IPS-15b (cell line): ENCODE measurements around the gene C5orf47.
"Not testable (repeated sequence)": the region's sequence is repeated elsewhere in the genome, so short reads cannot be mapped to it uniquely, and the experiment has no call there.

ENCODE experiments used
- H3K27me3 ChIP-seq: one replicate; pipeline ENCODE4 v1.6.1; 2013; ENCODE audit warnings: low read length; ENCODE audit not compliant: control insufficient read depth, insufficient read depth
- H3K36me3 ChIP-seq: one replicate; pipeline ENCODE4 v1.6.1; 2013; ENCODE audit warnings: low read length; ENCODE audit not compliant: control insufficient read depth, insufficient read depth
- H3K4me1 ChIP-seq: one replicate; pipeline ENCODE4 v1.6.1; 2013; ENCODE audit warnings: mild to moderate bottlenecking, low read length; ENCODE audit not compliant: control insufficient read depth, insufficient read depth
- H3K4me3 ChIP-seq: one replicate; pipeline ENCODE4 v1.5.1; 2013; ENCODE audit warnings: low read depth, low read length
- H3K9ac ChIP-seq: one replicate; pipeline ENCODE4 v1.6.1; 2013; ENCODE audit warnings: low read depth, mild to moderate bottlenecking, low read length
- H3K9me3 ChIP-seq: one replicate; pipeline ENCODE4 v1.6.1; 2013; ENCODE audit warnings: mild to moderate bottlenecking, low read length; ENCODE audit not compliant: control insufficient read depth, insufficient read depth

The C5orf47 gene

DNA sequence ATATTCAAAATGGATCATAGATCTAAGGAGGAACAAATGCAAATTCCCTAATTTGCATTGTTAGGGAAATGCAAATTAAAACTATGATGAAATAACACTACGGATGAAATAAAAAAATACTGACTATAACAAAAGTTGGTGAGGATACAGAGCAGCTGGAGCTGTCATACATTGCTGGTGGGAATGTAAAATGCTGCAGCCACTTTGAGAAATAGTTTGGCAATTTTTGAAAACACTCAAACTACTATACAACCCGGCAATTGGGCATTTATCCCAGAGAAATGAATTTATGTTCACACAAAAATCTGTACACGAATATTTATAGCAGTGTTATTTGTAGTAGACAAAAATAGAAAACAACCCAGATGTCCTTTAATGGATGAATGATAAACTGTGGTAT is 22.5 kb downstream of the C5orf47 start:
- Histone ChIP-seq H3K4me3 (no peak overlapping the region), H3K36me3 (no peaks in the 10 kb centered on the region), H3K27me3 (no peaks in the 10 kb centered on the region), H3K9ac (no peak overlapping the region), H3K4me1 (no peaks in the 10 kb centered on the region), H3K9me3 (no peaks in the 10 kb centered on the region)

DNA sequence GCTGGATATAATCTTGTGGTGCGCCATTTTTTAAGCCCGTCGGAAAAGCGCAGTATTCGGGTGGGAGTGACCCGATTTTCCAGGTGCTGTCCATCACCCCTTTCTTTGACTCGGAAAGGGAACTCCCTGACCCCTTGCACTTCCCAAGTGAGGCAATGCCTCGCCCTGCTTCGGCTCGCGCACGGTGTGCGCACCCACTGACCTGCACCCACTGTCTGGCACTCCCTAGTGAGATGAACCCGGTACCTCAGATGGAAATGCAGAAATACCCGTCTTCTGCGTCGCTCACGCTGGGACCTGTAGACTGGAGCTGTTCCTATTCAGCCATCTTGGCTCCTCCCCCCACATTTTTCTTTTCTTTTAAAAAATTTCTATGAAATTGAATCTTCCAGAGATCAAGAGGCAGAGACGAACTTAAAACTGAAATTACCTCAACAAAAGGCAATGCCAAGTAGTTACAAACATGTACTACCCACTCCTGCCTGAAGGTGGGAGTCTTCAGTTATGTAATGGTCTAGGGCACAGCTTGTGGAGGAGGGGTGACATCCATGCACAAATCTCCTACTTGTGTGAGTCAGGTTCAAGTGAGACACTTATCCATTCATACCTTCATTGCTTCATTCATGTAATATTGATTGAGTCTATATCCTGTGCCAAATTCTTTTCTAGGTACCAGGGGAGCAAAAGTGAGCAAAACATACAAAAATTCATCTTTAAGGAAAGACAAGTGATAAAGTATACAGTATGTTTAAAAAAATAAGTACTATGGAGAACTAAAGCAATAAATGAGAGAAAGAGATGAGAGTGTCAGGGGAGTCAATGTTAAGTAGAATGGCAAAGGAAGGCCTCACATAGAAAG is 31.3 kb downstream of the C5orf47 start:
- not testable (repeated sequence) for H3K4me1 ChIP-seq, H3K27me3 ChIP-seq, H3K9ac ChIP-seq, H3K9me3 ChIP-seq, H3K36me3 ChIP-seq
- H3K4me3 ChIP-seq: peak overlapping the region; percentile 47

DNA sequence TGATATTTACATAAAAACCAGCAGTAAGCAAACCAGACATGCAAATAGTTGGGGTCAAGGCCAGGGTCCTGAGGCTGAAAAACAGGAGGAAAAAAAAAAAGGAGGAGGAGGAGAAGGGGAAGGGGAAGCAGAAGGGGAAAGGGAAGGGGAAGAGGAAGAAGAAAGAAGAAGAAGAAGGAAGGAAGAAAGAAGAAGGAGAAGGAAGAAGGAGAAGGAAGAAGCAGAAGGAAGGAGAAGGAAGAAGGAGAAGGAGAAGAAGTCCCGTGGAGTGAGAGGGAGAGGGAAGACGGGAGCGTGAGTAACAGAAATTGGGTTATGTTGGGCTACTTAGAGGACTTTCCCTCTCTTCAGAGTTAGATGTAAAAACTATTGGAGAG is 31.9 kb downstream of the C5orf47 start:
- Histone ChIP-seq H3K4me3 (no peak overlapping the region), H3K9ac (no peak overlapping the region), H3K9me3 (no peaks in the 10 kb centered on the region)

DNA sequence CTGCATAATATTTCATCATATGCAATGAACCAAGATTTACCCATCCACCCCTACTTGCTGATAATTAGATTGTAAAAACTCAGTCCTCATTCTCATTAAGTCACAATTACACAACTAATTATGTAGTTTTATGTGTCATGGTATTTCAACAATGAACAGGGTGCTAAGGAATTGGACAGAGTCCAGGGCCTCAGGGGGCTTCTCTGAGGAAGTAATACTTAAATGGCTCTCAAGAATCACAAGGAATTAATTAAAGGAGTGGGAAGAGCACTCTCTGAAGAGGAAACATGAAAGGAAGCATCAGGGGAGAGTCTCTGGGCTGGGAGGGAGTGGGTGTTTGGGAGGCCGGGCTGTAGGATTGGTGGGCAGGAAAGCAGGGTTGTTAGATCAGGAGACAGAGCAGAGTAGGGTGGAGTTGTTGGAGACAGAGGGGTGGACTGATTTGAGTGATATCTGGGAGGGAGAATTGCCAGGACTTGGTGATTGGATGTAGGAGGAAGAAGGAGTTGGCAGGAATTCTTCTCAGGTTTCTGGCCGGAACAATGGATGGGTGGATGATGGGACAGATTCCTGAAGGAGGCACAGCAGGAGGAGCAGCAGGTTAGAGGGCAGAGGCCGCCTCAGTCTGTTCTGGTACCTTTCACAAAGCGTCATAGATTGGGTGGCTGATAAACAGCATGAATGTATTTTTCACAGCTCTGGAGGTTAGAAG is 33.6 kb downstream of the C5orf47 start:
- H3K27me3 ChIP-seq: no peaks in the 10 kb centered on the region
- H3K4me1 ChIP-seq: no peaks in the 10 kb centered on the region
- no peak overlapping the region for H3K4me3 ChIP-seq
- H3K36me3 ChIP-seq: no peaks in the 10 kb centered on the region
- no peak overlapping the region for H3K9ac ChIP-seq
- no peaks in the 10 kb centered on the region for H3K9me3 ChIP-seq

More for the DNA sequence above, 31.9 kb downstream of the C5orf47 start:
- Histone ChIP-seq H3K4me1 (no peaks in the 10 kb centered on the region), H3K27me3 (no peaks in the 10 kb centered on the region), H3K36me3 (no peaks in the 10 kb centered on the region)

DNA sequence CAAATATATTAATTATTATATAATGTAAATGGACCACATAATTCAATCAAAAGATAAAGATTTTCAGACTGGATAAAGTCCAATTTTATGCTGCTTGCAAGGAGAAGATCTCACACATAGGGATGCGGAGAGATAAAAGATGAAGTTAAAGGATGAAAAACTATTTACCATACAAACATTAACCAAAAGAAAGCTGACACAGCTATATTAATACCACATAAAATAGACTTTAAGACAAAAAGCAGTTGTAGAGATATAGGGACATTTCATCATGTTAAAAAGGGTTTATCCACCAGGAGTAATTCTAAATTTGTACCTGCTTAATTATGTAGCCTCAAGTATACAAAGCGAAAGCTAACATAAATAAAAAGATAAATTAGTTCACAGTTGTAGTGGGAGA is 41.3 kb downstream of the C5orf47 start:
- Histone ChIP-seq H3K9ac (no peak overlapping the region), H3K9me3 (no peaks in the 10 kb centered on the region), H3K27me3 (no peaks in the 10 kb centered on the region), H3K4me1 (no peaks in the 10 kb centered on the region), H3K36me3 (no peaks in the 10 kb centered on the region), H3K4me3 (no peak overlapping the region)

DNA sequence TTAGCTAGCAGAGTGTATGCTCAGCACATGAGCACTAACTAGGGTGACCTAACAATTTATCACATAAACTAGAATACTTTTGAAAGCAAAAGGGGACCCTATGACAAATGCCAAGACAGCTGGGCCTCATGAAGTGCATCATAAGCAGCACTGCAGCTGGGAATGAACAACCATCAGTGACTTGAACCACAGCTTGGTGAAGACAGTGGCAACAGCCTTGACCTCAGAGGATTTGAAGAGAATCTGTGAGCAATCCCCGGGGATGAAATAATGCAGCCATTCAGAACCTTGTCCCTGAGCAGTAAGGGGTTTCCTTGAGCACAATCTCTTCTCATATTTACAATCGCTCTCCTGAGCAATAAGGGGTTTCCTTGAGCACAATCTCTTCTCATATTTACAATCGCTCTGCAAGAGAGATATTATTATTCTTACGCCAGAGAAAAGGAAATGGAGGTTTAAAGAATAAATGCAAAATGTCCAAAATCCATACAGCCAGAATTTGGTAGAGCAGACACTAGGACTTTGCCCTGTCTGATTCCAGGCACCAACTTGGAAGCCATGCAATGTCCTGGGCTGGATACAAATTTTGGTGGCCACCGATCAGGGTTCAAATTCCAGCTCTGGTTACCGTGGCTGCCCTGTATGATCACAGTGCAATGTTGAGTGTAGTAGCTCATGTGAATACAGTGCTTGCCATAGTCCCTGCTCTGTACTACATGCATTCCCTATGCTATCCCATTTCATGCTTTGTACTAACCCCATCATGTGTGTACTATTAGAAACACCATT is 55.7 kb downstream of the C5orf47 start:
- H3K9ac ChIP-seq: no peak overlapping the region
- no peaks in the 10 kb centered on the region for H3K4me1 ChIP-seq
- H3K36me3 ChIP-seq: no peaks in the 10 kb centered on the region
- H3K9me3 ChIP-seq: no peaks in the 10 kb centered on the region
- no peak overlapping the region for H3K4me3 ChIP-seq
- no peaks in the 10 kb centered on the region for H3K27me3 ChIP-seq

DNA sequence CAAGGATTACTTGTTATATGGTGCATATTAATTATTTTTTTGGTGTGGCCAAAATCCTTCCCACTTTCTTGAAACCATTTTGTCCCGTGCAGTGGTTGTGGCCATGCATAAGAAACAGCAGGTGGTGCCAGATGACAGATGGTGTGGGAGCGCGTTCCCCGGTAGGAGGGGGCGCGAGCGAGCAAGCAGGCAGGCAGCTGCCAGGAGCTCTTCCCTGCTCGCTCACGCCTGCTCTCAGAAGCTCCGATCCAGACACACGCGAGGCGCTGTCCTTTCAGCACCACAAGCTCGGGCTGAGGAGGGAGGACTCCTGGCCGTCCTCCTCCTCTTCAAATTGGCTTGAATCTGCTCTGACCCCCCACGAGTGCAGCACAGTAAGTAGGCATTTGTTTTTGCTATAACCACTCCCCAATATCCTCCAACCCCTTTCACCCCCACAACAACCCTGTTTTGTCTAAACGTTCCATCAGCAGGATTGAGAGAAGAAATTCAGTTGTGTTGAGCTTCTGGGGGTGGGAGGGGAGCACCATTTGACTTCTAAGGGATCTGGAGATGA is 56.6 kb downstream of the C5orf47 start, which contains the start of gene NSG2:
NSG2 (plus strand) TSS at position 237 of the 556 bp plus-strand sequence. CDS start 1,050 bp downstream, outside the sequence.
- H3K36me3 ChIP-seq: no peaks in the 10 kb centered on the region
- no peak within 1 kb of the TSS for H3K9ac ChIP-seq
- no peaks in the 10 kb centered on the region for H3K27me3 ChIP-seq
- H3K4me3 ChIP-seq: no peak within 1 kb of the TSS
- H3K9me3 ChIP-seq: no peaks in the 10 kb centered on the region
- H3K4me1 ChIP-seq: no peaks in the 10 kb centered on the region

DNA sequence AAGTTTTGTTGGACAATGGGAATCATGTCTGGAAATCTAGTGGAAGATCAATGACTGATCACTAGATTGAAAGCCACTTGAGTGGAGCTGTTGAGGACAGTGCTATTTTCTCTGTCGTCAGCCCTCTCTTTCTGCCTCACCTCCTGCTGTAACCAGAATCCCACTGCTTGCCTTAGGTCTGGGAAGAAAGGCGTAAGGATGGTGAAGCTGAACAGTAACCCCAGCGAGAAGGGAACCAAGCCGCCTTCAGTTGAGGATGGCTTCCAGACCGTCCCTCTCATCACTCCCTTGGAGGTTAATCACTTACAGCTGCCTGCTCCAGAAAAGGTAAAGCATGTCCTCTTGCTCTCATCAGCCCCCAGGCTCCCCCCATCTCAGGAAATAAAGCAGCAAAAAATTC is 57.6 kb downstream of the C5orf47 start:
- no peak overlapping the region for H3K9ac ChIP-seq
- no peaks in the 10 kb centered on the region for H3K27me3 ChIP-seq
- H3K36me3 ChIP-seq: no peaks in the 10 kb centered on the region
- H3K4me3 ChIP-seq: no peak overlapping the region
- no peaks in the 10 kb centered on the region for H3K4me1 ChIP-seq
- H3K9me3 ChIP-seq: no peaks in the 10 kb centered on the region

DNA sequence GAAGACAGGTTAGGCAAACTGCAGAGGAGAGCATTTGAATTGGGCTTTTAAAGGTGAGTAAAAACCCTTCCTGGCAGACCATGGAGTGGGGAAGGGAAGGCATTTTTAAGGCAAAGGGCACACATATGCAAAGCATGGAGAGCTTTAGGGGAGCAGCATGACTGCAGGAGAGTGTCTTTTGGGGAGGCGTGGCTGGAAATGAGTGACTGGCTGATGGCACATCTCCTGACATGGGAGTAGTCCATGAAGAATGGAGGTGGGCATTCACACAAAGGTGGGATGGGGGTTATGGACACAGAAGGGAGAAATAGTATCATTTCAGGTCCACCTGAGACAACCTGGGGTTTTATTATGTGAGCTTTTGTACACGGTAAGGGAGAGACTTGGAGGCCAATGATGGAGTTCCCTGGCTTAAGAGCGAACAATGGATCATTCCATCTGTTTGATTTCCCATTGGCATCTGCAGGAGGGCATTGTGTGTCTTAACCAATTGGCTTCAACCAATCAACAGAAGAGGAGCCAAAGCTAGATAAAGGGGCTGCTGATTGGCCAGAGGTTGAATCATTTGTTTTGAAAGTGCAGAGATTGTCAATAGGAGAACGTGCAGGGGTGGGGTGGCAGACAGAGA is 58.6 kb downstream of the C5orf47 start:
- no peaks in the 10 kb centered on the region for H3K9me3 ChIP-seq
- no peak overlapping the region for H3K9ac ChIP-seq
- no peaks in the 10 kb centered on the region for H3K27me3 ChIP-seq
- H3K36me3 ChIP-seq: no peaks in the 10 kb centered on the region
- no peaks in the 10 kb centered on the region for H3K4me1 ChIP-seq
- no peak overlapping the region for H3K4me3 ChIP-seq

DNA sequence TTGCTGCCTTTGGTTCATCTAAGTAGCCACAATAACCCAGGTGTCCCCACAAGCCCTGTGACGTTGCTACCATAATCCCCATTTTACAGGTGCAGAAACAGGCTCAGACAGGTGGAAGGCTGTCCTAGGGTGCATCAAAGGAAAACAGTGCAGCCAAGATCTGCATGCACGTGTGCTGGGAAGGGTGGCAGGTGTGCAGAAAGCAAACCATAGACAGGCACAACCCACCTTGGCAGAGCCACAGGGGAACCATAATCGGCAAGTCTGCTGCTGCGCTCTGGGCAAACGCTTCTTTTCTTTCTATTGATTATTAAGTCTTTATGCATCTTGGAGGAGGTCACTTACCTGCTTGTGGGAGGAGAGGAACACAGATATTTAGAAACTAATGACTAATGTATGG is 63.7 kb downstream of the C5orf47 start:
- no peaks in the 10 kb centered on the region for H3K36me3 ChIP-seq
- no peak overlapping the region for H3K9ac ChIP-seq
- H3K4me1 ChIP-seq: no peaks in the 10 kb centered on the region
- H3K9me3 ChIP-seq: no peaks in the 10 kb centered on the region
- H3K4me3 ChIP-seq: no peak overlapping the region
- H3K27me3 ChIP-seq: no peaks in the 10 kb centered on the region

DNA sequence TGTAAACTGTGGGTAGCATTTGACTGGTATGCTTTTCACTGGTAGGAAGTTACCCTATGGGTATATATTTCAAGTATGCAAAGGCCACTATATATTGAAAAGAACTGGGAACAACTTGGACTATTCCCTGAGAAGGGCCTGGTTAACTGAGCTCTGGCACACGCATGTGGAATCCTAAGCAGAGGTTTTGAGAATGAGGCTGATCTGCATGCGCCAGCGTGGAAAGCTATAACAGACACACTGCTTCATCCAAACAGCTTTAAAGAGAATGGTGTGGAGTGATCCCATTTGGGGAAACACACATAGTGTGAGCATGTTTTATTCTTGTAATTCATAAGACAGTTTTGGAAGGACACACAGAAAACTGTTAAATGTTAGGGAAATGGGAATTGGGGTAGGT is 64.9 kb downstream of the C5orf47 start:
- Histone ChIP-seq H3K27me3 (no peaks in the 10 kb centered on the region), H3K36me3 (no peaks in the 10 kb centered on the region), H3K9me3 (no peaks in the 10 kb centered on the region), H3K9ac (no peak overlapping the region), H3K4me3 (no peak overlapping the region), H3K4me1 (no peaks in the 10 kb centered on the region)
